Measurements from ENCODE around the gene SECISBP2L. TPM values are rescaled to one million over a fixed set of nuclear protein-coding genes. Genes with fewer than 3 reads are reported as not detected.

SECISBP2L gene
- total RNA-seq, 1 donor from 2014 or later: 55.0 TPM

DNA sequence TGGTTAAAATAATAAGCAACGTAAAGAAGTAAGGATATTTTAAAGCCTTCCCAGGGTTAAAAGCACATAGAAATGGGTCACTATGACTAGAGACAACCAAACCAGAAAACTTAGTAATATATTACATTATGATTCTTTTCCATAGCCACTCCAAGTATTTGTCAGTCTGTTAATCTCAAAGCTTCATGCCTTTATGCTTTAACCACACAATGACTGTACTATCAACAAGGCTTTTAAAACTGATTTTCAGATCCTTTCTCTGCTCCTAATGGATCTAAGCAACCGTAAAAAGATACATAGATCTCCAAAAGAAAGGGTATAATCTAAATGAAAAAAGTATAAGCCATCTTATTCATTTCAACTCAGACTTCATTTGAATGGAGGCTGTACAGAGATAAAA is 14.4 kb downstream of the SECISBP2L start:
- Mint-ChIP-seq H3K4me1 (ENCODE audit: low read depth) (peaks cover 3% of the 10 kb centered on the region), H3K4me3 (ENCODE audit: low read depth) (no peak overlapping the region), H3K36me3 (ENCODE audit: insufficient read depth) (peaks cover 12% of the 10 kb centered on the region), H3K27me3 (no peaks in the 10 kb centered on the region), H3K9me3 (ENCODE audit: low read depth) (no peaks in the 10 kb centered on the region), H3K27ac (no peak overlapping the region)
- TF ChIP-seq, protein P1, sequence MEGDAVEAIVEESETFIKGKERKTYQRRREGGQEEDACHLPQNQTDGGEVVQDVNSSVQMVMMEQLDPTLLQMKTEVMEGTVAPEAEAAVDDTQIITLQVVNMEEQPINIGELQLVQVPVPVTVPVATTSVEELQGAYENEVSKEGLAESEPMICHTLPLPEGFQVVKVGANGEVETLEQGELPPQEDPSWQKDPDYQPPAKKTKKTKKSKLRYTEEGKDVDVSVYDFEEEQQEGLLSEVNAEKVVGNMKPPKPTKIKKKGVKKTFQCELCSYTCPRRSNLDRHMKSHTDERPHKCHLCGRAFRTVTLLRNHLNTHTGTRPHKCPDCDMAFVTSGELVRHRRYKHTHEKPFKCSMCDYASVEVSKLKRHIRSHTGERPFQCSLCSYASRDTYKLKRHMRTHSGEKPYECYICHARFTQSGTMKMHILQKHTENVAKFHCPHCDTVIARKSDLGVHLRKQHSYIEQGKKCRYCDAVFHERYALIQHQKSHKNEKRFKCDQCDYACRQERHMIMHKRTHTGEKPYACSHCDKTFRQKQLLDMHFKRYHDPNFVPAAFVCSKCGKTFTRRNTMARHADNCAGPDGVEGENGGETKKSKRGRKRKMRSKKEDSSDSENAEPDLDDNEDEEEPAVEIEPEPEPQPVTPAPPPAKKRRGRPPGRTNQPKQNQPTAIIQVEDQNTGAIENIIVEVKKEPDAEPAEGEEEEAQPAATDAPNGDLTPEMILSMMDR (IDR thresholded peaks at IDR 0.05; ENCODE audit: unreplicated experiment): no peak
- no peak for DNase-seq (ENCODE audit: low spot score, unreplicated experiment)

DNA sequence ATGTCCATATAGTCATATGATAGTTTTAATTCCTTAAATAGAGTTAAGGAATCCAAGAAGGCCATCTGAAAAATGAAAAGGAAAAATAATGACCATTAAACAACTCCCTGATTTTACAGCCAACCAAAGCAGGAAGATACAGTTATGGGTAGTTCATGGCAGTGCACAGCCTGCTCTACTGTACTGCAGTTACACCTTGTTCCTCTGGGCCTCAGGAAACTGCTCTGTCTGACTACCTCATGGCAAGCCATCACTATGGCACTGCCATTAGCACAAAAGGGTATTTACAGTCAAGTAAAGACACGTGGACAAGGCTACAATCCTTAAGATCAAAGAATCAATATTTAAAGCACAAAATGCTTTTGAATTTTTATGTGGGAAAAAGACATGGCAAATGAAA is 19.5 kb downstream of the SECISBP2L start:
- Mint-ChIP-seq H3K9me3 (ENCODE audit: low read depth) (no peaks in the 10 kb centered on the region), H3K36me3 (ENCODE audit: insufficient read depth) (peaks cover 22% of the 10 kb centered on the region), H3K4me1 (ENCODE audit: low read depth) (no peaks in the 10 kb centered on the region), H3K4me3 (ENCODE audit: low read depth) (no peak overlapping the region), H3K27me3 (no peaks in the 10 kb centered on the region), H3K27ac (no peak overlapping the region)
- TF ChIP-seq, protein P1 (IDR thresholded peaks at IDR 0.05; ENCODE audit: unreplicated experiment): no peak
- no peak for DNase-seq (ENCODE audit: low spot score, unreplicated experiment)

DNA sequence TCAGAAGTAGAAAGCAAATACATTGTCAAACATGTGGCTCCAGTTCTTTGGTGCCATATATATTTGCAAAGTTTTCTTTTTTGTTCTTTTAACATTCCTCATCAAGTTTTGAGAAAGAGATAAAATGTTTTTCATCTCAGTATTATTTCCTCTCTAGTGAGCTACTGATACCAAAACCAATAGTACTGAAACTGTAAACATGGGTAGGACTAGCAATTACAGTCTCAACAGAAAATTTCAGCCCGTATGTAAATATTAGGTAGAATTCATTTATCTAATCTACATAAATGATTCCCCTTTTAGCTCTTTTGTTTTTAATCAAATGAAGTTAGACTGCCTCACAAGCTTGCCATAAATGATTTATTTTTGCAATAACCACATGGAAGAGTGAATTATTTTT is 21.4 kb downstream of the SECISBP2L start:
- Mint-ChIP-seq H3K9me3 (ENCODE audit: low read depth) (no peaks in the 10 kb centered on the region), H3K4me3 (ENCODE audit: low read depth) (no peak overlapping the region), H3K36me3 (ENCODE audit: insufficient read depth) (peaks cover 29% of the 10 kb centered on the region), H3K4me1 (ENCODE audit: low read depth) (no peaks in the 10 kb centered on the region), H3K27me3 (no peaks in the 10 kb centered on the region), H3K27ac (no peak overlapping the region)
- TF ChIP-seq, protein P1 (IDR thresholded peaks at IDR 0.05; ENCODE audit: unreplicated experiment): no peak
- no peak for DNase-seq (ENCODE audit: low spot score, unreplicated experiment)

DNA sequence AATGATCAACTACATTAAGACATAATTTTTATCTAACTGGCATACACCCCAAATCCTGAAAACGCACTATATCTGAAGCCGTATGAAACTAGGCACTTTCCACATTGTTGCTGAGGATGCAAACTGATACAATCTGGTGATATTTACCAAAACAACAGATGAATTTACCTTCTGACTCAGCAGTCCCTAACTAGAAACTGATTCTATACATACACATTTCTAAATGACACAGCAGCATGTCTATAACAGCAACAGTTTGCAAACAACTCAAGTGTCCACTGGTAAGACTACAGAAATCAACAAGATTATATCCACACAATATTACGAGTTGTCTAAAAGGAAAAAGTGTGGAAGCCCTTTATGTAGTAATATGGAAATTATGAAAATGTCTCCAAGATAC is 22.9 kb downstream of the SECISBP2L start:
- Mint-ChIP-seq H3K27me3 (no peaks in the 10 kb centered on the region), H3K9me3 (ENCODE audit: low read depth) (no peaks in the 10 kb centered on the region), H3K4me3 (ENCODE audit: low read depth) (no peak overlapping the region), H3K4me1 (ENCODE audit: low read depth) (no peaks in the 10 kb centered on the region), H3K36me3 (ENCODE audit: insufficient read depth) (peaks cover 29% of the 10 kb centered on the region), H3K27ac (no peak overlapping the region)
- DNase-seq (ENCODE audit: low spot score, unreplicated experiment): no peak
- TF ChIP-seq, protein P1 (IDR thresholded peaks at IDR 0.05; ENCODE audit: unreplicated experiment): no peak

DNA sequence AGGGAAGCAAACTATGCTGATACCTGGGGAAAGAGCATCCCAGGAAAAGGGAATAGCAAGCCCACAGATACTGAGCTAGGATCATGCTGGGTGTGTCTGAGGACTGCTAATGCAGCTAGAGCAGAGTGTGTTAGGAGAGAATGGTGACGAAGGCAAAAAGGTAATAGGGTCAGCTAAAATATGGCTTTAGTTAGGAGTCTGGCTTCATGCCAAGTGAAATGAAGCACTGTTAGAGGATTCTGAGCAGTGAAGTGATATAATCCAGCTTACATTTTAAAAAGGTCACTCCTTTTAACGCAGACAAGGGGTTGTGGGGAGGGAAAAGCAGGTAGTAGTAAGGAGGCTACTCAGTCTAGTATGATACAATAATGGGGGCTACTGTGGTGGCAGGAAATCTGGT is 30.4 kb downstream of the SECISBP2L start:
- H3K36me3 Mint-ChIP-seq (ENCODE audit: insufficient read depth): peaks cover 25% of the 10 kb centered on the region
- H3K9me3 Mint-ChIP-seq (ENCODE audit: low read depth): no peaks in the 10 kb centered on the region
- H3K27me3 Mint-ChIP-seq: no peaks in the 10 kb centered on the region
- peak overlapping the region; percentile 34 for H3K27ac Mint-ChIP-seq
- H3K4me1 Mint-ChIP-seq (ENCODE audit: low read depth): no peaks in the 10 kb centered on the region
- DNase-seq (ENCODE audit: low spot score, unreplicated experiment): no peak
- TF ChIP-seq, protein P1 (IDR thresholded peaks at IDR 0.05; ENCODE audit: unreplicated experiment): no peak
- no peak overlapping the region for H3K4me3 Mint-ChIP-seq (ENCODE audit: low read depth)

All from progenitor cell of endocrine pancreas (in vitro differentiated cells).